ENCODE results near the gene LTBP1.
"Not testable (repeated sequence)": the region's sequence is repeated elsewhere in the genome, so short reads cannot be mapped to it uniquely, and the experiment has no call there.

Gene LTBP1

DNA sequence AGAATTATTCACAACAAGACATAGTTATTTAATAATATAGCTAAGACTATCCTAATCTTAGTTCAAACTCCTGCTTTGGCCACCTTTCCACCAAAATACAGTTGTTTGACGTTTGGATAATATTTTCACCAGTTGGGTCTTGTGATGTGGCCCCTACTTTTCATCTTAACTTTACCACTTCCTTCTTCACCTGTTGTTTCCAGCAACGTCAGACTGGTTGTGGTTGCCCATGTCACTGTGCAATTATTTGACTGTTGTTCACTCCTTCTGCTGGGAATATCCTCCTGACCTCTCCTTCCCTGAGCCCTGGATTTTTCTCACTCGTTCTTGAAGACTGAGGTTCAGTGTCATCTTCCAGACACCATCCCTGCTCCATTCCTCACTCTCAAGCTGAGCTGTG, 397.5 kb downstream of the LTBP1 start:
- no peak for DNase-seq (ENCODE audit: low read depth in 3 of 3)

DNA sequence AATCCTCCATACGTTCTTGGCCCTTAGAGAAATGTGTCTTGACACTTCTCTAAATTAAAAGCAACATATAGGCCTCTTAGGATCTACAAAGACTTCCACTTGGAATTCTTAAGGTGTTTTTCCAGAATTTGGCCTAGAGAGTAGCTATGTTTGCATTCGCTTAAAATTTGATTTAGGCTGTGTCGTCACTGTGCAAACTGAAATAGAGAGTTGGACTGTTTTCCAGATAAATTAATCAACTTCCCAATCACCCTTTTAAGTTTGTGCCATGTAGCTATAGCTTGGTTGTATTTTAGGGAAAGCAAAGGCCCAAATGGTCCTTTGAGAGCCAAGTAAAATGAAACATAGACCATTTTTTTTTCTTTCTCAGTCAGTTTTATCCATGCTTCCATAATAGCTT, 401.1 kb downstream of the LTBP1 start:
- no peak for DNase-seq (ENCODE audit: low read depth in 3 of 3)

DNA sequence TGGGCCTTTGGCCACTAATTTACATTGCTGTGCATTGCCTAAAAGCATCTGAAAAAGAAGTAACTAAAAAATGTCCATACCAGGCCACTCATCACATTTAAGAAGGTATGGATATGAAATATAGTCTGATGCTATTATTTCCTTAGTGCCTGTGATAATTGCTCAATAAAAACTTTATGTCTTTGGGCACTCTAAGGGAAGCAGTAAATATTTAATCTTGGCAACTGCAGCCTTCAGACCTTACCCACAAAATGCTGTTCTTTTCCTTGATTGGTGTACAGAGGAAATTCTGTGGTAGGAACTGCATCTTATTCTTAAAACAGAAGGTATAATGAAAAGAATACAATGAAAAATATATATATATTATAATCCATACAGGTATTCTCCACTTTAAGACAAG, 403.9 kb downstream of the LTBP1 start:
- DNase-seq (ENCODE audit: low read depth in 3 of 3) = no peak

DNA sequence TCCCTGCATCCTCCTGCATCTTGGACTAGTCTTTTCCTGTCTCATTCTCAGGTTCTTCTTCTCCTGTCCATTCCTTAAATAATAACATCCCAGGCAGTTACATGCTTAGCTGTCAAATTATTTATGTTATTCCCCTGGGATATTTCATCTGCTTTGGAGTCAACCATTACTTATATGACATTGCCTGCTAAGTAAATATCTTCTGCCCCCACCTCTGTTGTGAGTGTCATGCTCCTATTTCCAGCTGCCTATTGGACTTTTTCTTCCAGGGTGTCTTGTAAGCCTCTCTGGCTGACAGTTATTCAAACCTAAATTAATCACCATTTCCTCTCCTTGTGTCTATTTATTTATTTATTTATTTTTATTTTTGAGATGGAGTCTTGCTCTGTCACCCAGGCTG, 405.0 kb downstream of the LTBP1 start:
- DNase-seq (ENCODE audit: low read depth in 3 of 3) = no peak

DNA sequence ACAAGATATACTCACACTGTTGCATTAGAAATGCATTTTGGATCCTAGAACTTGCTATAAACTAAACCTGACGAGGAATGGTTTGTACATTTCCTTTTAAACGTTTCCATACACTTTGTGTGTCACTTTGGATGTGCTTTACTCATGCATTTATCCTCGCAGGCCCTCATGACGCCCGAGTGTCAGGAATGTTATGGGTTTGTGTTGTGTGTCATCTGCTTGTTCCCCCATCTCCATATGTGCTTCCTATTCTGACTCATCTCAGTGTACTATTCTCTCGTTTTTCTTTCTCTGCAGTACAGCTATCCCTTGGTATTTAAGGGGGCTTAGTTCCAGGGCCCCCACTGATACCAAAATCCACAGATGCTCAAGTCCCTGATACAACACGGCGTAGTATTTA, 408.2 kb downstream of the LTBP1 start:
- no peak for DNase-seq (ENCODE audit: low read depth in 3 of 3)

DNA sequence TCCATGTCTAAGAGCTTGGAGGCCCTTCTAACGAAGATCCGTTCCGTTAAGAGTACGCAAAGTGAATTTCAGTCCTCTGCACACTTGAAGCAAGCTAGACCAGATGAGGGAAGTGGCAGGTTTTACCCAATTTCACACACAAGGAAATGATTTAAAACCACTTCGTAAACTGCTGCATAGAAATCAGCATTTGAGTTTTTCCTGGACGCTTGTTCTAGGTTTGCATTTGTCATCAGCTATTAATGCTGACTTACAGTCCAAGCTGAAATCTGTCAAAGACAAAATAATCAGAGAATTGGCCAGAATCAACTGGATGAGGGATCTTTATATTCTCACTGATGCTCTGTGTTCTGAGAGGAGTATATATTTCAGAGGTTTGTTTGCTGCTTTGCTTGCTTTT, 412.1 kb downstream of the LTBP1 start:
- no peak for DNase-seq (ENCODE audit: low read depth in 3 of 3)

DNA sequence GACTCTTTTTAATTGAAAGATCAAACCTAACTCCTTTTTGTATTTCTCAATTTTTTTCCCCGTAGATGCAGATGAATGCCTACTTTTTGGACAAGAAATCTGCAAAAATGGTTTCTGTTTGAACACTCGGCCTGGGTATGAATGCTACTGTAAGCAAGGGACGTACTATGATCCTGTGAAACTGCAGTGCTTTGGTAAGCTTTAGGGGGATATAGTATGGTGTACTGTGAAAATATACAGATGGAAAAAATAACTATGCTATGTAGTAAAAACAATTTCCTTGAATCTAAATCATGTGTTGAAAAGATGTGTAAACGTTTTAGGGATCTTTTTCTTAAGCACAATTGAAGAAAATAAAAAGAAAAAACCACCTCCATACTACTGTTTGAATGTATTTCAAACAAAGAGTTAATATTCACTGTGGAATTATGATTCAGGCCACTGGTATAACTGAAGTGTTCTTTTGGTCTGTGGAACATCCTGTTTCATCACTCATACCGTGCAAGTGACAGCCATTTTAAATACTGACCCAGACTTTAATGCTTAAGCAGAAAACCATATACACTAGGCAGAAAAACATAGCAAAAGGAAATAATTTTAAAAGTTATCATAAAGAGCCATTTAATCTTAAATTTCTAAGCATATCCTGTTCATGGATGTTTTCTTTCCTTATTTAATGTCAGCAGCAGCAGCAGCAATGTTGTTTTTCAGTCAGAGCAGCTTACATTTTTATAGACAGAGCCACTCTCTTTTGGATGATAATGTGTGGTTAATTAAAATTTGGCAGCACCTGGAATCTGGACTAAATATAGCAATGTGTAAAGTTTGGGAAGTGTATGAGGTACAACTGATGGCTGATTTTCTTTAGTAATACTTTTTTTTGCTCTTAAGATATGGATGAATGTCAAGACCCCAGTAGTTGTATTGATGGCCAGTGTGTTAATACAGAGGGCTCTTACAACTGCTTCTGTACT, 416.9 kb downstream of the LTBP1 start:
- DNase-seq (ENCODE audit: low read depth in 3 of 3) = no peak

DNA sequence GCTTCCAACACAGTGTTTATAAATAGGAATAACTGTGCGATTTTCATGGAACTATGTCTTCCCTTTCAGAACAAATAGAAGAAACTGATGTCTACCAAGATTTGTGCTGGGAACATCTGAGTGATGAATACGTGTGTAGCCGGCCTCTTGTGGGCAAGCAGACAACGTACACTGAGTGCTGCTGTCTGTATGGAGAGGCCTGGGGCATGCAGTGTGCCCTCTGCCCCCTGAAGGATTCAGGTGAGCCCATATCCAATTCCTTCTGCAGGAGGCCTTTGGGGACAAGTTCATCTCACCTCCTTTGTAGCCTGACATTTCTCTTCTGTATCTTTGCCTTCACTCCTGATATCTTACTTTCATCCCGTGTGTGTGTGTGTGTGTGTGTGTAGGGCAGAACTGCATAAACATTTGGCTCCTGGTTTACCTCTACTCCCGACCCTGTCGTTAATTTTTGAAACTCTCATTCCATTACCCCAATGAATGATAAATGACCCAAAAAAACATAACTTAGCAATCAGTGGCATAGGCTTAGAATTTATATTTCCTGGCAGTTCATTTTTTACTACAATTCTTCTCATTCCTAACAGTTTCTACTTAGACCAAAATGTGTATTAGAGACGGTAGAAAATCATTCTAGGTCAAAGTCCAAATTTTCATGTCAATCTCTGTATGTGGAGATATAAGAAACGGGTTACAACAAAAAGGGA, 418.7 kb downstream of the LTBP1 start:
- DNase-seq (ENCODE audit: low read depth in 3 of 3) = no peak

DNA sequence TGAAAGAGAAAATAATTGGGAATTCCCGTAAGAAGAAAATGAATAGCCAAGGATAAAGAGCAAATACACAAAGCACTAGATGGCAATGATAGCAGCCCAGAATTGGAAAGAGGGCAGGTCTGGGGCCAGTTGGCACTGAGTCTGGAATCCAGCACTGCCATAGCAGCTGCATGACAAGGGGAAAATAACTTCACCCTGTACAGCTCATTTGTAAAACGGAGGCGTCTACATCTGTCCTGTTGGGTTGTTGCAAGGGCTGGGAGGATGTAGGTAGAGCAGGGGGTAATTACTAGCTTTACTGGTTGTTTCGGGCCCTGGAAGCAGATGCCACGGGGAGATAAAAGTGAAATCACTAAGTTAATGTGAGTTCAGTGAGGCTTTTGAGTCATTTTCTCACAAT, 419.7 kb downstream of the LTBP1 start:
- no peak for DNase-seq (ENCODE audit: low read depth in 3 of 3)

DNA sequence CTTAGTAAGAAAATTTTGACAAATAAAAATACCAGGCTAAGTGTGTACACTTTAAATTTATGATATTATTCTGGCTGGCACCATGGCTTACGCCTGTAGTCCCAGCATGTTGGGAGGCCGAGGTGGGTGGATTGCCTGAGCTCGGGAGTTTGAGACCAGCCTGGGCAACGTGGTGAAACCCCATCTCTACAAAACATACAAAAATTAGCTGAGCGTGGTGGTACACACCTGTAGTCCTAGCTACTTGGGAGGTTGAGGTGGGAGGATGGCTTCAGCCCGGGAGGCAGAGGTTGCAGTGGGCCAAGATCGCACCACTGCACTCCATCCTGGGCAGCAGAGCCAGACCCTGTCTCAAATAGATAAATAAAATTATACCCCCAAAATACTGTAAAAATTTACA, 421.8 kb downstream of the LTBP1 start:
- not testable (repeated sequence) for DNase-seq (ENCODE audit: low read depth in 3 of 3)

DNA sequence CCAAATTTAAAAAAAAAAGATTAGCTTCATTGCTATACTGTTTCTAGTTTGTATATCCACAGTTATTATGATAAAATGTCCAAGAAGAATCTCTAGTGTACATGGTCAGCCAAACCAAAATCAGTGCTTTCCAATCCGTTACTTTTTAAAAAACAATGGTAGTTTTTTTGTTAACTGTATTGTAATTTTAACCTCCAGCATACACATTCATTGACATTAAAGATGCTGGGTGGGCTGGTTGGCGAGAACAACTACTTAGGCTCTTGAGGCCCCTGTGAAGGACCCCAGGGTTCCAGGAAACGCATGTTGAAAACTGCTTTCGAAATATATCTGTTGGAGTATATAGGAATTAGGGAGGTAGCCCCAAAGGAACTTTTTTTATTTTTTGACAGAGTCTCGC, 422.4 kb downstream of the LTBP1 start:
- no peak for DNase-seq (ENCODE audit: low read depth in 3 of 3)

DNA sequence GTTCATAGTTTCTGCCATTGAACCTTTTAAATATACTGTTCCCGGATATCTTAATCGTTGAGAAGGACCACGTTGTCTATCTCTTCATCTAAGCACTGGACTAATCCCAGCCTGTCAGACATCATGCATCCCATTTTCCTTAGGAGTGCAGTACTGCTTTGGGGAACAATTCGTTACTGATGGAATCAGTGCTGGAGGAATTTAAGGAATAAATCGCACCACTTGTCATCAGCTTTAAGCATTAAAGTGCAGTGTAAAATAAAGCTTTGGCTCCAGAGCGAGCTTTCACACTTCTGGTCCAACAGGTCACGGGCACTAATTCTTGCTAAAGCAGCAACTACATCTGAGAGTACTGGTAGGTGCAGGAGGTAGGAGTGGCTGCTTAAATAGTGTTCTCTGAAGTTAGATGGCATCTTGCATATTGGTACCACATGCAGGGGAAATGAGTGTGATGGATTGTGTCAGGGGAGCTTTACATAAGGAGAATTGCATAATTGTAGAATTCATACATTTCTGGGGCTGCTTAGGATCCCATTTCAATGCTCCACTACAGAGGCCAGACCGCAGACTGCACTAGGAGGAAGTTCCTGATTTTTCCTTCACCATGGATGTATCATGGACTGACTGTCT, 424.0 kb downstream of the LTBP1 start:
- no peak for DNase-seq (ENCODE audit: low read depth in 3 of 3)

DNA sequence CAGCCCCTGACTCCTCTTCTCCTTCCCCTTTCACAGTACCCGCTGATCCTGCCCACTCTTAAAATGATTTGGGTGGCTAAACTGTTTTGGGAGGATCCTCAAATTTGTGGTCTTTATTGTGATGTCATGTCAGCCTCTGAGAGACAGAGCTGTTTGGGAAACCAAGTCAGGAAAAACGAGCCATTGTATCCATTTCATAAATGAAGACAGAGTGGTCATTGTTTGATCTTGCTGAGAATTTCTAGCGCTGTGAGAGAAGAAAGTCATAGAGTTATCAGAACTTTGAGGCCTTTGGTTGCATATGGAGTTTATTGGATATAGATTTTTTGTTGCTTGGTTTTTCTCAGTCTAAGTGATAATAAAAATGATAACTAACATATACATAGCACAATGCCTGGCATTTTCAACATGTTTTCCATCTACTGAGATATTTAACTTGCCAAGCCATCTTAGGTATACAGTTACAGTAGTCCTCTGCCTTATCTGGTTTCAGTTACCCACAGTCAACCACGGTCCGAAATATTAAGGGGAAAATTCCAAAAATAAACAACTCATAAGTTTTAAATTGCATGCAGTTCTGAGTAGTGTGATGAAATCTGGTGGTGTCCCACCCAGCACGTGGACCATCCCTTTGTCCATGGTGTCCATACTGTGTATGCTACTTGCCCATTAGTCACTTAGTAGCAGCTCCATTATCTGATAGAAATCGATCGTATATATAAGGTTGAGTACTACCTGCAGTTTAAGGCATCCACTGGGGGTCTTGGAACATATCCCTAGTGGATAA, 424.7 kb downstream of the LTBP1 start:
- DNase-seq (ENCODE audit: low read depth in 3 of 3) = no peak

DNA sequence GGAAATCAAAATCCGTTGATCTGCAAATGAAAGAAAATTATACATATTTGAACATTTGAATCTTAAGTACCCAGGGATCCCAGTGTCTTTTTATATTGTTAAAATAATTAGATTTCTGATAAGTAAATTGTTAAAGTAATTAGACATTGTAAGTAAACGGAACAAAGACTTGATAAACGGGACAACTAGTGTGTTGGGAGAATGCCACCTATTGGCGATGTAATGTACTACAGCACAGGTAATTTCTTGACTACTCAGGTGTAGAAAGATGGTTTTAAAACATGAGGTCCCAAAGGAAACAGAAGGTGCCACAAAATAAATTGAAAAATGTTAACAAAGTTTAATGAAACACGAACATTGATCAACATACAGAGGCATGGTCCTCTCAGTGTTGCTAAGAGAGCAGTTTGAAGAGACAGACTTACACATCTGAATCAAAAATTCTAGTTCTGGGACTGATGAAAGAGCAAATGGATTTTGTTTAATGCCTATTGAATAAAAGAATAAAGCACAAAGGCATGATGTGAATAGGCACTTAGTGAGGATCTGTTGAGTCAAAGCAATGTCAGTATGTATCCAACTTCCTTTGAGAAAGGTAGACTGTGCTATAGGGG, 426.3 kb downstream of the LTBP1 start:
- DNase-seq (ENCODE audit: low read depth in 3 of 3) = no peak

DNA sequence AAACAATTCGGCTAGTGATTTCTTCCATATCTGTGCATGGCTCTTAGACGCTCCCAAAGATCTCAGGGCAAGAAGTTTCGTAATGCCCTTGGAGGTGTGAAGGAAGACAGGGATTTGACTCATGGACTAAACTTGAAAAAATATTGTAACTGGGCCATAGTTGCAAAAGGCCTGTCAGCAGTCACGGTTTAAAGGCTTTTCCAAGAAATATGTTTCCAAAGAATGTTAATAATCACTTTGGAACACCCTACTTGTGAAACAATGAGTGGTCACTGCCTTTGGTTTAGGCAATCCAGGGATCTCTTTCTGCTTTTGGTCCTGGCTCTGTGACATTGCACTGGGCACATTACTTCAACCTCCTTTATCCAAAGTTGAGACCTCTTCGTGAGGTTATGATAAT, 427.2 kb downstream of the LTBP1 start:
- DNase-seq (ENCODE audit: low read depth in 3 of 3) = no peak

DNA sequence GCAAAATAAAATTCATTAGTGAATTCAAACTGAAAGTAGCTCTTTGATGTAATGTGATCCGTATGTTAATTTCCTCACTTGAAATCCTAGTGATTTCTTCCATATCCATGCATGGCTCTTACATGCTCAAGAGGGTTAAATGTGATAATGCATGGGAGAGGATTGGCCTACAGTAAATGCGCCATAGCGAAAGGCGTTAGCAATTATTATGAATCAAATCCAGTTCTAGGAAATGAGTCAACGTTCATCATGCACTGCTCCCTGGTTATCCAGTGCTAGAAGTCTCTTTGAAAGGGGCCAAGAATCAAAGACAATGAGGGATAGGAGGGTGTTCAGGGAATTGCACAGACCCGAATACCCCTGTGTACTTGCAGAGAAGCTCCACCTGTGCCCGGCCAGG, 428.3 kb downstream of the LTBP1 start:
- no peak for DNase-seq (ENCODE audit: low read depth in 3 of 3)

DNA sequence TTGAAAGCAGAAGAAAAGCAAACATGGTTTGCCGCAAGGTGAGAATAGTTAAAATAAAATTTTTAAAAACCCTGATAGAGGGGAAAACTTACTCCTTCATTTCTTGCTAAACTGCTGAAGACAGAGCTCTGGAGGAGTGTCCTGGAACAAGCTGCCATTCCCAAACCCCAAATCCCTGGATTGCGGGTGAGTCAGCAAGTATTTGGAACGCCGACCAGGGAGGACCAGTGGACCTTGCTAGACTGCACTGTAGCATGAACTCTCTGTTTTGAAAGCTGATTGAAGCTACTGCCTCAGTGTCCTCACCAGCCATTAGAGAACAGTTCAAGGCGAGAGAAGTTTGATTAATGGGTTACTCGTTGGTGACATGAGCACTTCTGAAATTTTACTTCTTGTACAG, 430.3 kb downstream of the LTBP1 start:
- no peak for DNase-seq (ENCODE audit: low read depth in 3 of 3)

DNA sequence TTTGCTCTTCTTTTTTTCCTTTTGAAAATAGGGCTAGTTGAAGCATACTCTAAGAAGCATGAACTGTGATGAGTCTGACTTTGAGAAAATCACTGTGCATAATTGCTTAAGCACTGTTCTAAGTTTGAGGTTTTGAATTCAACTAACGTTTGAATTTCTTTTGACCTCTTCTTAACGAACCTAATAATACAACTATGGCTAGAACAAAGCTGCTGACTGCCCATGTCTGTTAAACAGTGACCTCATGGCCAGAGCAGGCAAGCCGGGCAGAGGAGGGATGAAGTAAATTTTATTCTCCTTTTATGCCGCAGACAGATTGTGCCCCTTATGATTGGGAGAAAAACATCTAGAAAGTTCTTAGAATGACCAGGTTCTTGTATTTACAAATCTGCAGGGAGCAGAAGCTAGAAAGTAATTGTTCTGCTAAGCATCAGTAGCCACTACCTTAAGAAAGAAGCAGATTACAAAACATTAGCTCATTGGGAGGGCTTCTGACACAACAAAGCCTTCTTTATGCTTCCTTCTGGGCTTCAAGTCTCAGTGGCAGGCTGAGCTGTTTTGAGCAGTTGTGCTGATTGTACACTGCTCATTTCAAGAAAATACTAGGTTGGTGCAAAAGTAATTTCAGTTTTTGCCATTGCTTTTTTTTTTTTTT, 431.9 kb downstream of the LTBP1 start:
- no peak for DNase-seq (ENCODE audit: low read depth in 3 of 3)

DNA sequence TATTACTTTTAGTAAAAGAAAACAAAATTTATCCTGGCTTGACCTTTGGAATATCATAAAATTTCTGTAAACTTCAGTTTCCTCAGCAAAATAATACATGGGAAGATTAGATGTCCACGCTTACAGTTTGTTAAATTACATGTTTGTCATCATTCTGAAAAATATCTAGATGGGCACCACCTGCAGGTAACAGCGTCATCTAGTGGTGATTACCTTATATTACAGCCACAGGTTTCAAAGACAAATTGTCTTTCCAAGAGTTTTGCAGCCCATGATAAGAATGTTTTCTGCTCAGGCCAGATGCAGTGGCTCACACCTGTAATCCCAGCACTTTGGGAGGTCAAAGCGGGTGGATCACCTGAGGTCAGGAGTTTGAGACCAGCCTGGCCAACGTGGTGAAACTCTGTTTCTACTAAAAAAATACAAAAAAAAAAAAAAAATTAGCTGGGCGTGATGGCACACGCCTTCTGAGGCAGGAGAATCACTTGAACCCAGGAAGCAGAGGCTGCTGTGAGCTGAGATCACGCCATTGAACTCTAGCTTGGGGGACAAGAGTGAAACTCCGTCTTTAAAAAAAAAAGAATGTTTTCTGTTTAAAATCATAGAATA, 433.4 kb downstream of the LTBP1 start:
- no peak for DNase-seq (ENCODE audit: low read depth in 3 of 3)

DNA sequence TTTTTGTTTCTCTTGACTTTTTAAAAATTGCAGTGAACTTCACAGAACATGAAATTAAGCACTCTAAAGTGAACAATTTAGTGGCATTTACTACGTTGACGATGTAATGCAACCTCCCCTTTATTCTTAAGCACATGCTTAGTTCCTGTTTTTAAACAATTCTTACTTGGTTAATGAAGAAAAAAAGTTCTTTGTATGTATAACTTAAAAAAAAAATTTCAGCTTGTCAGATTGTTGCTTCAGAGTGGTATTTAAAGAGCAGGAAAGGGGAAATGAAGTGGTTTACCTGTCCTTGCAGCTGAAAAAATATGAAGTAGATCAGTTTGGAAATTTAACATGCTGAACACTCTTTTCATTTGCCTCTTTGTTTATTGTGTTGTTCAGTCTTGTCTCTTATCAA, 434.0 kb downstream of the LTBP1 start:
- no peak for DNase-seq (ENCODE audit: low read depth in 3 of 3)
